GM12872 (cell line): ENCODE results near the gene PRPF40A.

ENCODE experiments used
- TF ChIP-seq, protein P1 (sequence below): IDR thresholded peaks from 3 replicates; pipeline ENCODE4 v1.5.1; 2011; ENCODE audit warnings: low read depth, mild to moderate bottlenecking, low read length, moderate library complexity; ENCODE audit not compliant: insufficient read depth

PRPF40A gene

GRCh38 chr2:152603166-152603565, 114.1 kb downstream of the PRPF40A start:
- TF ChIP-seq, protein P1, sequence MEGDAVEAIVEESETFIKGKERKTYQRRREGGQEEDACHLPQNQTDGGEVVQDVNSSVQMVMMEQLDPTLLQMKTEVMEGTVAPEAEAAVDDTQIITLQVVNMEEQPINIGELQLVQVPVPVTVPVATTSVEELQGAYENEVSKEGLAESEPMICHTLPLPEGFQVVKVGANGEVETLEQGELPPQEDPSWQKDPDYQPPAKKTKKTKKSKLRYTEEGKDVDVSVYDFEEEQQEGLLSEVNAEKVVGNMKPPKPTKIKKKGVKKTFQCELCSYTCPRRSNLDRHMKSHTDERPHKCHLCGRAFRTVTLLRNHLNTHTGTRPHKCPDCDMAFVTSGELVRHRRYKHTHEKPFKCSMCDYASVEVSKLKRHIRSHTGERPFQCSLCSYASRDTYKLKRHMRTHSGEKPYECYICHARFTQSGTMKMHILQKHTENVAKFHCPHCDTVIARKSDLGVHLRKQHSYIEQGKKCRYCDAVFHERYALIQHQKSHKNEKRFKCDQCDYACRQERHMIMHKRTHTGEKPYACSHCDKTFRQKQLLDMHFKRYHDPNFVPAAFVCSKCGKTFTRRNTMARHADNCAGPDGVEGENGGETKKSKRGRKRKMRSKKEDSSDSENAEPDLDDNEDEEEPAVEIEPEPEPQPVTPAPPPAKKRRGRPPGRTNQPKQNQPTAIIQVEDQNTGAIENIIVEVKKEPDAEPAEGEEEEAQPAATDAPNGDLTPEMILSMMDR = no peak

DNA sequence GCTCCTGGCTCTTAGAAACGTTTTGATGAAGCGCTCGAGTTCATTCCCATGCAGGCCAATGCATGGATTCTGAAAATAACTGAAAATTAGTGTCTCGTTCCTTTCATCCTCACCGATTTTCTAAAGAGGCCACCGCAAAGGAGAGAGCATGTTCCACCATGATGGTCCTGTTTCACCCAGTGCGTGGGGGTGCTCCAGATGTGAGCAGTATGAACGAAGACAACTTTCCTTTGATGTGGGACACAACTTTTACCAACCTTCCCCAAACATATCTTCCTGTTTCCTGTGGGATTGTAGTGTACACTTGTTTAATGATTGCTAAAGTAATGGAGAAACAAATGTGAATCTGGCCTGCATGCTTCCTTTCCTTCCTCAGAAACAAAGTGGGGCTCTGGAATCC, 114.5 kb downstream of the PRPF40A start:
- TF ChIP-seq, protein P1 = no peak
